HUES6 (cell line): ENCODE data around the gene ASAP2.

ENCODE experiments used
- H3K27ac ChIP-seq: 2 replicates; pipeline ENCODE4 v1.7.0; 2013; ENCODE audit warnings: low read depth, mild to moderate bottlenecking, low read length, inconsistent platforms
- H3K27me3 ChIP-seq: 2 replicates; pipeline ENCODE4 v1.6.1; 2013; ENCODE audit warnings: low read length; ENCODE audit not compliant: control insufficient read depth, insufficient read depth
- H3K36me3 ChIP-seq: 2 replicates; pipeline ENCODE4 v1.6.1; 2013; ENCODE audit warnings: low read length; ENCODE audit not compliant: control insufficient read depth, insufficient read depth
- H3K4me1 ChIP-seq: 2 replicates; pipeline ENCODE4 v1.6.1; 2013; ENCODE audit warnings: low read length; ENCODE audit not compliant: control insufficient read depth, insufficient read depth
- H3K4me3 ChIP-seq: 2 replicates; pipeline ENCODE4 v1.5.1; 2013; ENCODE audit warnings: low read depth, low read length
- H3K9ac ChIP-seq: one replicate; pipeline ENCODE4 v1.6.1; 2013; ENCODE audit warnings: mild to moderate bottlenecking, low read length
- H3K9me3 ChIP-seq: 2 replicates; pipeline ENCODE4 v1.6.1; 2013; ENCODE audit warnings: low read depth, low read length; ENCODE audit not compliant: control insufficient read depth, insufficient read depth

Gene ASAP2

GRCh38 chr2:9337901-9338300, 131.3 kb downstream of the ASAP2 start:
- H3K36me3 ChIP-seq, result no peaks in the 10 kb centered on the region
- no peaks in the 10 kb centered on the region for H3K4me1 ChIP-seq
- no peaks in the 10 kb centered on the region for H3K27me3 ChIP-seq

GRCh38 chr2:9341337-9341887, 134.8 kb downstream of the ASAP2 start:
- H3K9me3 ChIP-seq, result no peaks in the 10 kb centered on the region
- H3K36me3 ChIP-seq, result no peaks in the 10 kb centered on the region
- H3K9ac ChIP-seq, result no peak overlapping the region
- no peak overlapping the region for H3K27ac ChIP-seq
- no peaks in the 10 kb centered on the region for H3K4me1 ChIP-seq
- H3K27me3 ChIP-seq, result no peaks in the 10 kb centered on the region
- no peak overlapping the region for H3K4me3 ChIP-seq

More at GRCh38 chr2:9337901-9338300, 131.3 kb downstream of the ASAP2 start:
- H3K9ac ChIP-seq, result no peak overlapping the region
- H3K4me3 ChIP-seq, result no peak overlapping the region
- no peaks in the 10 kb centered on the region for H3K9me3 ChIP-seq
- H3K27ac ChIP-seq, result no peak overlapping the region

- Histone ChIP-seq H3K4me1 (no peaks in the 10 kb centered on the region), H3K27ac (no peak overlapping the region), H3K27me3 (no peaks in the 10 kb centered on the region), H3K9me3 (no peaks in the 10 kb centered on the region), H3K9ac (no peak overlapping the region), H3K36me3 (no peaks in the 10 kb centered on the region), H3K4me3 (no peak overlapping the region)
Measured at GRCh38 chr2:9342659-9343058, 136.0 kb downstream of the ASAP2 start.

- no peaks in the 10 kb centered on the region for H3K4me1 ChIP-seq
- H3K4me3 ChIP-seq, result no peak overlapping the region
- no peaks in the 10 kb centered on the region for H3K36me3 ChIP-seq
- no peaks in the 10 kb centered on the region for H3K9me3 ChIP-seq
- no peaks in the 10 kb centered on the region for H3K27me3 ChIP-seq
- H3K9ac ChIP-seq, result no peak overlapping the region
- H3K27ac ChIP-seq, result no peak overlapping the region
Measured at GRCh38 chr2:9343524-9343923, 136.9 kb downstream of the ASAP2 start.

GRCh38 chr2:9344434-9344833, 137.8 kb downstream of the ASAP2 start:
- H3K4me3 ChIP-seq, result no peak overlapping the region
- no peaks in the 10 kb centered on the region for H3K9me3 ChIP-seq
- no peaks in the 10 kb centered on the region for H3K36me3 ChIP-seq
- H3K27me3 ChIP-seq, result no peaks in the 10 kb centered on the region
- H3K9ac ChIP-seq, result no peak overlapping the region
- H3K4me1 ChIP-seq, result no peaks in the 10 kb centered on the region
- no peak overlapping the region for H3K27ac ChIP-seq

GRCh38 chr2:9345343-9345742, 138.7 kb downstream of the ASAP2 start:
- H3K36me3 ChIP-seq, result no peaks in the 10 kb centered on the region
- no peaks in the 10 kb centered on the region for H3K9me3 ChIP-seq
- H3K4me1 ChIP-seq, result no peaks in the 10 kb centered on the region
- H3K27ac ChIP-seq, result no peak overlapping the region
- no peaks in the 10 kb centered on the region for H3K27me3 ChIP-seq
- no peak overlapping the region for H3K4me3 ChIP-seq
- H3K9ac ChIP-seq, result no peak overlapping the region

- H3K4me3 ChIP-seq, result no peak overlapping the region
- no peaks in the 10 kb centered on the region for H3K27me3 ChIP-seq
- H3K4me1 ChIP-seq, result no peaks in the 10 kb centered on the region
- H3K36me3 ChIP-seq, result no peaks in the 10 kb centered on the region
- no peaks in the 10 kb centered on the region for H3K9me3 ChIP-seq
- no peak overlapping the region for H3K27ac ChIP-seq
- no peak overlapping the region for H3K9ac ChIP-seq
Measured at GRCh38 chr2:9345997-9346396, 139.4 kb downstream of the ASAP2 start.

GRCh38 chr2:9346885-9347284, 140.3 kb downstream of the ASAP2 start:
- Histone ChIP-seq H3K27me3 (no peaks in the 10 kb centered on the region), H3K27ac (no peak overlapping the region), H3K9me3 (no peaks in the 10 kb centered on the region), H3K36me3 (no peaks in the 10 kb centered on the region), H3K4me3 (no peak overlapping the region), H3K4me1 (no peaks in the 10 kb centered on the region), H3K9ac (no peak overlapping the region)

GRCh38 chr2:9347411-9347881, 140.8 kb downstream of the ASAP2 start:
- 0 out of 2 replicates have a peak, but pooled peaks cover under 1% of the 10 kb centered on the region for H3K4me1 ChIP-seq
- no peaks in the 10 kb centered on the region for H3K9me3 ChIP-seq
- H3K36me3 ChIP-seq, result no peaks in the 10 kb centered on the region
- no peak overlapping the region for H3K9ac ChIP-seq
- H3K27me3 ChIP-seq, result no peaks in the 10 kb centered on the region
- no peak overlapping the region for H3K4me3 ChIP-seq
- no peak overlapping the region for H3K27ac ChIP-seq

- peaks cover 14% of the 10 kb centered on the region for H3K4me1 ChIP-seq
- H3K4me3 ChIP-seq, result no peak overlapping the region
- H3K36me3 ChIP-seq, result no peaks in the 10 kb centered on the region
- no peak overlapping the region for H3K27ac ChIP-seq
- H3K9me3 ChIP-seq, result no peaks in the 10 kb centered on the region
- H3K9ac ChIP-seq, result no peak overlapping the region
- H3K27me3 ChIP-seq, result no peaks in the 10 kb centered on the region
Measured at GRCh38 chr2:9354318-9354717, 147.7 kb downstream of the ASAP2 start.

GRCh38 chr2:9355270-9355669, 148.7 kb downstream of the ASAP2 start:
- no peak overlapping the region for H3K27ac ChIP-seq
- no peak overlapping the region for H3K4me3 ChIP-seq
- H3K9me3 ChIP-seq, result no peaks in the 10 kb centered on the region
- no peak overlapping the region for H3K9ac ChIP-seq
- H3K4me1 ChIP-seq, result peaks cover 14% of the 10 kb centered on the region
- H3K27me3 ChIP-seq, result no peaks in the 10 kb centered on the region
- no peaks in the 10 kb centered on the region for H3K36me3 ChIP-seq

- H3K36me3 ChIP-seq, result no peaks in the 10 kb centered on the region
- H3K4me1 ChIP-seq, result peaks cover 14% of the 10 kb centered on the region
- H3K9ac ChIP-seq, result no peak overlapping the region
Measured at GRCh38 chr2:9355716-9356115, 149.1 kb downstream of the ASAP2 start.

More at GRCh38 chr2:9355716-9356115, 149.1 kb downstream of the ASAP2 start:
- no peaks in the 10 kb centered on the region for H3K9me3 ChIP-seq
- H3K27me3 ChIP-seq, result no peaks in the 10 kb centered on the region
- no peak overlapping the region for H3K27ac ChIP-seq
- no peak overlapping the region for H3K4me3 ChIP-seq
